Epidermal melanocyte (primary cell): Measurements from ENCODE around the gene ASPA.
"Not testable (repeated sequence)": the region's sequence is repeated elsewhere in the genome, so short reads cannot be mapped to it uniquely, and the experiment has no call there.

Source experiments
- DNase-seq: peaks from one replicate; pipeline ENCODE4 v3.0.0; 2011; ENCODE audit warnings: low spot score; ENCODE audit not compliant: insufficient read length

ASPA gene

DNA sequence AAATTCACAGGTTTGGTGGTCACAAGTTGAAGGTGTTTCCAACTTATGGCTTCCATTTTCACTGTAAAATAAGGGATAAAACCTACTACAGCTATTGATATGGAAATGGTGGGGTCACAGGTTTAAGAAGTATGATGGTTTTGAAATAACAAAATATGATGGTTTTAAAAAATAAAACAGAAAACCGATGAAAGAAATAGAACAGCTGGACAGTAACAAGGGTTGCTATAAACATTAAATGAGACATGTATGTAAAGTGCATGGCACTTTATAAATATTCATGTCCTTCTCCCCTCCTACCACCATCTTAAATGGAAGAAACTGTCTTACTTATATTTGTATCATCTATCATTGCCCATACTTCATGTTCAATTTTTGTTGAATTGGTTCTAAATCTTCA lies 31.3 kb downstream of the ASPA start:
- DNase-seq: no peak

DNA sequence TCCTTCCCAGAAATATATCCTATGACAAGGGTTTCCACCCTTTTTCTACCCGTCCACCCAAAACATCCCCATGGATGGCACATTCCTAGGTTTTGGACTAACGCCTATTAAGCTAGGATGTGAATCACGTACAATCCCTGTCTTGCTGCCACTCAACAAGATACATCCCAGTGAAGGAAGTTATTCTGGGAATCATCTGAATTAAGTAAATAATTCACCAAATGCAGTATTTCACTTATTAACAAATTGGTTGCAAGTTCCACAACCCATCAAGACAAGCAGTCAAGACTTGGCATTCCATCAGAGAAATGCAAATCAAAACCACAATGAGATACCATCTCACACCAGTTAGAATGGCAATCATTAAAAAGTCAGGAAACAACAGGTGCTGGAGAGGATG lies 32.1 kb downstream of the ASPA start:
- DNase-seq: no peak

DNA sequence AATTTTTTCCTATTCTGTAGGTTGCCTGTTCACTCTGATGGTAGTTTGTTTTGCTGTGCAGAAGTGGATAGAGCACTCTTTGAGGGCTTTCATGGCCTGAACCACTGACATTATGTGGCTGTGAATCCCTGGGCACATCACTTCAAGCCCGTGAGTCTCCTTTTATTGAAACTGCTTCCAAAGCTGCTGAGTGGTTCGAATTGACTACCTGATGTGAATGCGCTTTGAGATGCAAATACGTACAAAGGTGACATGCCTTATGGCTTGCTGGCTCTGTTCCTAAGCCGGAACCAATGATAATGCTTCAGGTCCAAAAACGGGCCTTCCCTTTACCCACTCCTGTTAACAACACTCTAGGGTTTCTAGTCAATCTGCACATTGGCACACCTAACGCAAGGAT lies 34.3 kb downstream of the ASPA start:
- no peak for DNase-seq

DNA sequence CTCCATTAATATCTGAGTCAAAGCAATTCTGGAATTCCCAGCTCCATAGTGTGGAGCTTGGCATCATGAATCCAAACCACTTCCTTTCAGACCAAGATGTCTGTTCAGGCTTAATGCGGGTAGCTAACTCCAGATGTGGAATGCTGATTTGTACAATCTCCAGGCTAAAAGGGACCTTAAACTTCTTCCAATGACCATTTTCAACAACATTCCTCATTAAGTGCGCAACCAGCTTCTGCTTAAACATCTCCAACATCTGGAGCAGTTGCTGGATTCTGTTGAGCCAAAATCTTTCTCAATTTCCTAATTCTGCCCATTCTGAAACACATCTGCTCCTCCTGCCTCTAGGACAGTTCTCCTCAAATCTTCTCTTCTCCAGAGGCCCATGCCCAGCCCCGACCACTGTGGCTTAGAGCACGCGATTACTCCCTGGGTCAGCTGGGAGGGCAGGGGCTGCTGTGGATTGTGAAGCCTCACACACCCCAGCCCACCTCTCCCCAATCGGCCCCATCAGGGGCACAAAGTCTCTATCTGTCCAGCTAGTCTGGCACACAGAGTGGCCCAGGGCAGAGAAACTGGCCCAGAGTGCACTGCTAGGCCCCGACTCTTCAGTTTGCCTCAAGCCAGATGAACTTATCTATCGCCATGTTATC lies 36.2 kb downstream of the ASPA start:
- DNase-seq: no peak

DNA sequence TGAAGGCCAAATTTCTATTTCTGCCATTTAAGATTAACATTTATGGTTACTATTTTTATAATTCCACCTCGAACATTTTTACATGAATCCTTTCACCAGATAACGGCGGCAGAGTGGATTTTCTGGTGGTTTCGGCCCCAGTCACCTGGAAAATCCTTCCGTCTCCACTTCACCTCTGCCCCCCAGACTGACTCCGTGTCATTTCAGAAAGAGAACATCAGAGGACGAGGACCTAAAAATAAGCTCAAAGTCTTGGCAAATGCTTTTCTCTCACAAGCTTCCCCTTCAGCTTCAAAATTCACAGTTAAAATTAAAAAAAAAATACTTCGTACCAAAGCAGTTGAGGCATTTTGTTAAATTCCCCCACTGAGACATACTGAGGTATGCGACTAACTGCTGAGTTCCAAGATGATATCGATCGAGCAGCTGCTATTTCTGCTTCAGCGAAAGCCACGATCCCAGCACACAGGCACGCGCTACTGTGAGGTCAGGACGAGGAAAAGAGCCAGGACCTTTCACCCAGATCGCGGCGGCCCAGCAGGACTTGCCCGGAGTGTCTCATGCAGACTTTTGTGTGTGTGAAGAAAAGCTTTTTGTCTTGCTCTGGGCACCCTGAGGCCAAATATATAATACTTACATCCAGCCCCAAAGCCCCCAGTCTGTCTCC lies 36.8 kb downstream of the ASPA start:
- DNase-seq: peak; percentile 85

DNA sequence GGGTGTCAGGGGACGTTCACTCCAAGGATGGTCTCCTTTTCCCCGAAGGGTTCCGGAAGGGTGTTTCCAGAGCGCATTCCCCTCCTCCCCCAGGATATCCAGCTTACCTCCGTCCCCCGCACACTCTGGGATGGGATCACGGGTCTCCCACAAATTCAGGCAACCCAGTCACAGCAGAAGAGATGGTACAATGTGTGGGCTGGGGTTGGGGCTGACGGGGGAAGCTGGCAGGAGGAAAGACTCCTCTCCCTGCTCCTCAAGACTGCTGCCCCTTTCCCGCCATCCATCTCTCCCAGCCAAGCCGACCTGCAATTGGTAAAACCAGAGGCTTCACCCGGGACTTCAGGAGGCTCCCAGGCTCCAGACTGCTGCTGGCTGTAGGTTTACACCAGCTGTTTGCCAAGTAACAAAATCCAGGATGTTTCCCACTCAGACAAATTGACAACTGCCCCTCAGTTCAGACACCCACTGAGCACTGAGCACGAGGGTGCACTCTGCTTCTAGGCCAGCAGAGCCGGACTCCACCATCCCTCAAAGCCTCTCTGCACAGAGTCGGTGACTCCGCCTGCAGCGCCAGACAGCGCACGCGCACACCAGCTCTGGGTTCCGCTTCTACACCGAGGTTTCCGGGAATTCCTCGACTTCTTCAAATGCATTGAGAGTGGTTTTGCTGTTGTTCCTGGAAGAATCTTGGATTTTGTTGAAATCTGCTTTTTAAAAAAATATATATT lies 37.7 kb downstream of the ASPA start:
- no peak for DNase-seq

DNA sequence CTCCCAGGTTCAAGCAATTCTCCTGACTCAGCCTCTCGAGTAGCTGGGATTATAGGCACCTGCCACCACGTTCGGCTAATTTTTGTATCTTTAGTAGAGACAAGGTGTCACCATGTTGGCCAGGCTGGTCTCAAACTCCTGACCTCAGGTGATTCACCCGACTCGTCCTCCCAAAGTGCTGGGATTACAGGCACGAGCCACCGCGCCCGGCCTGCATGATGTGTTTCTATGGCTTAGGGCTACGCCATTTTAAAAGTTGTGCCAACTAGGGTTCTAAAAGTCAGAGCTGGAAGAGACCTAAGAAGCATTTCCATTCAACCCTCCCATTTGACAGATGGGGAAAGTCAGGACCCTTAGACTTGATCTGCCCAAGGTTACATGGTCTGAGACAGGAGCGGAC lies 38.4 kb downstream of the ASPA start:
- DNase-seq: not testable (repeated sequence)

DNA sequence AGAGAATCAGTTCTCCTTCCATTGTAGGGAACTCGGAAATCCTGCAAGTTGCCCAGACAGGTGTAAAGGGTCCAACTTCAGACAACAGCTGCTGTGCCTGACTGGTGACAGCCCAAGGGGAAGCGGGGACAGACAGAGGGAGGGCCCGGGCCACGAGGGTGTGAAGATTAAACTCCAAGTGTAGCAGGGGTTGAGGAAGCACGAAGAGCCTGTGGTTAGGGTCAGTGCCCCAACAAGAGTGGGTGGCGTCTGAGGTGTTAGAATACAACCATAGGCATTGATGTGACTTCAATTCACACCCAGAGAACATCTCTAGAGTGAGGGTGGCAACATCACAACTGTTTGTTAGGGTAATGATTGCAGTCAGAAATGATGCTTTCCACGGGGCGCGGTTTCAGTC lies 39.1 kb downstream of the ASPA start:
- no peak for DNase-seq

DNA sequence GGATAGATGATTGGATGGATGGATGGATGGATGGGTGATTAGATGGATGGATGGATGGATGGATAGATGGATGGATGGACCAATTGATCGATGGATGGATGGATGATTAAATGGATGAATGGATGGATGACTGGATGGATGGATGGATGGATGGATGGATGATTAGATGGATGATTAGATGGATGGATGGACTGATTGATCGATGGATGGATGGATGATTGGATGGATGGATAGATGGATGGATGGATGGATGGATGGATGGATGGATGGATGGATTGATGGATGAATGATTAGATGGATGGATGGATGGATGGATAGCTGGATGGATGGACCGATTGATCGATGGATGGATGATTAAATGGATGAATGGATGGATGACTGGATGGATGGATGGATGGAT lies 43.7 kb downstream of the ASPA start:
- DNase-seq: not testable (repeated sequence)

DNA sequence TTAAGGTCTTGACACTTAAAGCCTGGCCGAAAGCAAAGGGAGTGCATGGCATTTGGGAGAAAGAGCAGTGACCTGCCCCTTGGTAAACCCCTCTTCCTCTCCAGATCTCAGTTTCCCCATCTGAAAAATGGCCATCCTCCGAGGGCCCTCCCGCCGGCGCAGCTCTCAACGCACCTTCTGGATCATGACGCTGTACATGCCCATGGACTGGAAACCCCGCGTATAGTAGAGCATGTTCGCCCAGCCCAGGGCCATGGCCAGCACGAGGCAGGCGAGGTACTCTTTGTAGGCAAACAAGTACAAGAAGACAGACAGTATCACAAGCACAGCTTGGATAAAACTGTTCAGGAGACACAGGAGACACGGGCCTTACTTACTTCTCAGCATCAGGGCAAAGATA lies 48.2 kb downstream of the ASPA start:
- no peak for DNase-seq

DNA sequence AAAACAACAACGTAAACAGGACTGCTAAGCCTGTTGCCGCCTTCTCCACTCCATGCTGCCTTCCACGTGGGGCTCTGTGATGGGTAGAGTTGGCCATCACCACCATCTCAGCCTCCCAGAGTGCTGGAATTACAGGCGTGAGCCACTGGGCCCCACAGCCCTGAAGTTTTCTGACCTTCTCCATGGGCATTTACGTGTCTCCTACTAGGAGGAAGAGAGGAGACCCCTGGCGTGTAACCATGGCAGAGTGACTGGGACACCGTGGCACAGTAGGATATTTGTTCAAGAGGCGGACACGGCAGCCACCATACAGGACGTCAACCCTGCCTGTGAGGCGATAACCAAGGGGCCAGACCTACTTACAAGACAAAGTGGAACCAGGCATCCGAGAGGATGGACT lies 50.7 kb downstream of the ASPA start:
- no peak for DNase-seq

DNA sequence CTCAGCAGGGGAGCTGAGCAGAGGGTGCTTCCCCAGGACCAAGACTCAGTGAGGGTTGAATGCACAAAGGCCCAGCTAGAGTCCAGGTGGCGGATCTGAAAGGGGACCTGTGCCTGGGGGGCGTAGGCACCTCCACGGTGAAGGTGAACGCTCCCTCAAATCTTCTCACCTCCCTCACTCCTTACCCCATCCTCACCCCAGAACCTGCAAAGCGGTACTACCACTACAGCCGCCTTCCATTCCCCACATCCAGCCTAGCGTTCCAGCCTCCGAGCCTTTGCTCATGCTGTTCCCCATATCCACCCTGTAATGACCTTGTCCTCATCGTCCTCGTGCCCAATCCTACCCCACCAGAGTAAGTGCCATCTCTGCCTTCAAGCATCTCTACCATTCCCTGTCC lies 51.2 kb downstream of the ASPA start:
- no peak for DNase-seq

DNA sequence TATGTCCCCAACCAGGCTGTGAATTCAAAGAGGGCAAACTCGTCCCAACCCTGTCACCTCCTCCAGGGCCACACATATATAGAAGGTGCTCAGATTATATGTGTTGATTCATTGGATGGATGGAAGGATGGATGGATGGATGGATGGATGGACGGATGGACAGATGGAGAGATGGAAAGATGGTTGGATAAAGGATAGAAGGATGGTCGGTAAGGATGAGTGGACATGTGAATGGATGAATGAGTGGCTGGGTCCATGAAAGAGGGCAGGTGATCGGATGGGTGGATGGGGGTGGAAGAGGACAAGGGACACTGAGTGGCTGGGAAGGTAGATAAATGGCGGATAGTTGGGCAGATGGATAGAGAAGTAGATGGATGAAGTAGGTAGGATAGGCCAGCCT lies 51.7 kb downstream of the ASPA start:
- no peak for DNase-seq

DNA sequence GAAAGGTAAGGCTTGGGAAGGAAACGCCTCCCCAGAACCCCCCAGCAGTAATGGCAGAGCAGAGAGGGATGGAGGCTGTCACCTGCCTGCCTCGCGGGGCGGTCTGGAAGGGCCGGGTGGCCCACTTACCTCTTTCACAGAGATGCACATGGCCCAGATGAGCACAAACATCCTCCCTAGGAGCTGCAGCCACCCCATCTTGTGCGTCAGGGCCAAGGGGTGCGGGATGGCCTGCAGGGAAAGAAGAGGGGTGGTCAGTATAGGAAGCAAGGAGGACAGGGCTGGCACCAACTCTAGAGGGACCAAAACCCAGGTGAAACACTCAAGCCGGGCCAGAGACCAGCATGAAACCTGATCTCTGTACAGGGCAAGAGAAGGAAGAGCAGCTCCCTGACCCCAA lies 52.1 kb downstream of the ASPA start:
- no peak for DNase-seq

DNA sequence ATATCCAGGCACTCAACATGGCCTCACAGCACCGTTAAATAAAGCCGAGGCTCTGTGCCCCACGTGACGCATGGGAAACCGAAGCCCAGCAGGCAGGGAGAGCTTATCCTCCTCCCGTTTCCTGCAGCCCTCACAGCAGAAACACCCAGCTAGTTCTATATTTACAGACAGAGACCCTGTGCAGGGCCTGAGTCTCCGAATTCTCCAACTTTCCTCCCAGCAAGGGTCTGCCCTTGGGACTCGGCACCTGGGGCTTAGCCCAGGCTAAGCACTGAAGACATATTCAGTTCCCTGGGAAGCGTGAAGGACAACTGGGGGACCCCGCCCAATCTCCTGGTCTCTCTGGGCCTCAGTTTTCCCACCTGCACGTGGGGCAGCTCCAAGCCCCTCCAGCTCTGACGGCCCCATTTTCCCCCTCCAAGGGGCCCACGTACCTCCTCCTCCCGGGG lies 52.6 kb downstream of the ASPA start:
- no peak for DNase-seq

DNA sequence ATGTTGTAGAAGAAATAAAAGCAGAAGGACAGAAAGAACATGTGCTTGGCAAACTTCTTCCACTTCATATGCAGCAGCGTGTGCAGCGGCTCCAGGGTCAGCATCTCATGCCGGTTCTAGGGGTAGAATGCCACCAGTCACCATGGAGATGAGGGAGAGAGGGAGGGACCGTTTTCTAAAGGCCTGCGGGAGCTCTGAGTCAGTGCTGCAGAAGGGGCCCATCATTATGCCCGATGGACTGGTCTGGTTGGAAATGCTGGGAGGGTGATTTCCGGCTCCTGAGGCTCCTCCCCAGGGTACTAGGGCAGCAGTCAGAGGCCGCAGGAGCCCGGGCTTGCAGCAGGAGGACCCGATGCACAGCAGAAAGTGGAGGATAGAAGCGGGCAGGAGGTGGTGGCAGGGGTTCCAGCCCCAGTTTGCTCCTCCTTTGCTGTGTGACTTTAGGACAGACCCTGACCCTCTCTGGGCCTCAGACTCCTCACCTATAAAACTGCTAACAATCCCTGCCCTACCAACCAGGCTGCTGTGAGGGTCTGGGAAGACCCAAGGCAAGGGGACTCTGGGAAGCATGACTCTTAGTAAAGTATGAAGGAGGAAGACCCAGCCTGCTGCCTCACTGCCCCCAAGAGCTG lies 53.2 kb downstream of the ASPA start:
- DNase-seq: no peak

DNA sequence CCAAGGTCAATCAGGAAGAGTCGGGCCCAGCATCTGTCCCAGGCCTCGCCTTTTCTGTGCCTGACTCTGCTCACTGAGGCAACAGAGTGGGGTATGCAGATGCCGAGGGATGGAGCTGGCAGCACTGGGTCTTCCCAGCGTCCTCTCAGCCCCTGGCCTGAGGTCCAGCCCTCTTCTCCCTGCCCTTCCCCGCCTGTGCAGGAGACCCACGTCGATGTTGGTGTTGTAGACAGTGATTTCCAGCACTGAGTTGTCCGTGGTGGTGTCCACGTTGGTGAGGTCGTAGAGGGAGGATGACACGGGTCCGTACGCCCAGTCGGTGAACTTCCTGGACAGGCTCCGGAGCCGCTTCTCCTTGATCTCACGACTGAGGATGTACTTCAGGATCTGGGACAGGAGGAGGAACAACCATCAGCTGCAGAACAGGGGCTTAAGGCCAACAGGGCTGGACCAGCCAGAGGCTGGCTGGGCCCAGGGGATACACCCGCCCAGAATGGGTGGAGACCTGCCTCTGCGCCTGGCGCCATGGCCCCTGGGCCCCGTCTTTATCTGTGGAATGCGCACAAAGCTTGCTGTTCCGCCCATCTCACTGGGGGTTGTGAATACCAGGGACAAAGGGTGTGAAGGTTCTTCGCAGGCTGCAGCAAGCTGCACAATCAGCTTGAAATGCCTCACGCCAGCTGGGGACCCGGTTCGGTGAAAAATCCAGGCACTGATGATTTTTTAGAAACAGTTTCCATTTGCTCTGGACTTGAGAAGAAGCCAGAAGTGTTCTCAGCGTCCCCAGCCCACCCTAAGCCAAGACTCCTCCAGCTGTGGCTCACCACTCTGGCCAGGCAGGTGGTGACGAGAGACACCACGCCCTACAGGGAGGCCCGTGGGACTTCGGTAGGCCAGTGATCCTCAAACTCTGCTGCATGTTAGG lies 54.3 kb downstream of the ASPA start:
- no peak for DNase-seq

DNA sequence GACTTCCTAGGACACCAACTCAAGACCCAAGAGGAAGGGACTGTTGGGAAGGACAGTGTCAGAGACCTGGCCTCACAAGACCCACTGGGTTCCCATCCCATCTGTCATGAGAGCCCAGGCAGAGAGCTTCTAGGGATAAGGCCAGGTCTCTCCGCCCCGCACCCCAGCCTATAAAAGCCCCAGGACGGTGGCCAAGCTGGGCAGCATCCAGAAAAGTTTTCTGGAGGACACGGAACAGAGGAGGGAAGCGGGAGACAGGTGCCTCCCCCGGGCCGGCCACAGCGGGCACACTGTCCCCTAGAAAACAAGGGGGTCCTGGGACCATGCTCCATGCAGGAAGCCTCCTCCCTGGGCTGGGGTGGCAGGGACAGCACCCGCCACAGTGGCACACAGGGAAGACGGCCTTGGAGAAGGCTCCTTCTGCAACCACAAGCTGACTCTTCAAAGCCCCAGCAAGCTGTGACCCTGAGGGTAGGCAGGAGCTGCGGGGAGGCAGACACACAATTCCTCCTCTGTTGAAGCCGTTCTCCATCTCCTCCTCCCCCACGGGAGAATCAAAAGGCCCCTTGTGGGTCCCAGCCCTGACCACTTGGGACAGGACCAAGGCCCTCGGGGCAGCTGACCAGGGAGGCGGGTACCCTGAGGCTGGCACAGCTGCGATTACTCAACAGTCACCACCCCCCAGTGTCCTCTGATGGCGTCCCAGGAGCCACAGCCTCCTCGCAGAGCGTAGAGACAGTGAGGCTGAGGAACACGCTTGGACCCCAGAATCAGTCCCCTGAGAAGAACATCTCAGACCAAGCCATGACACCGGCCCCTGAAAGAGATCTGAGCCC lies 55.7 kb downstream of the ASPA start:
- peak; percentile 93 for DNase-seq

DNA sequence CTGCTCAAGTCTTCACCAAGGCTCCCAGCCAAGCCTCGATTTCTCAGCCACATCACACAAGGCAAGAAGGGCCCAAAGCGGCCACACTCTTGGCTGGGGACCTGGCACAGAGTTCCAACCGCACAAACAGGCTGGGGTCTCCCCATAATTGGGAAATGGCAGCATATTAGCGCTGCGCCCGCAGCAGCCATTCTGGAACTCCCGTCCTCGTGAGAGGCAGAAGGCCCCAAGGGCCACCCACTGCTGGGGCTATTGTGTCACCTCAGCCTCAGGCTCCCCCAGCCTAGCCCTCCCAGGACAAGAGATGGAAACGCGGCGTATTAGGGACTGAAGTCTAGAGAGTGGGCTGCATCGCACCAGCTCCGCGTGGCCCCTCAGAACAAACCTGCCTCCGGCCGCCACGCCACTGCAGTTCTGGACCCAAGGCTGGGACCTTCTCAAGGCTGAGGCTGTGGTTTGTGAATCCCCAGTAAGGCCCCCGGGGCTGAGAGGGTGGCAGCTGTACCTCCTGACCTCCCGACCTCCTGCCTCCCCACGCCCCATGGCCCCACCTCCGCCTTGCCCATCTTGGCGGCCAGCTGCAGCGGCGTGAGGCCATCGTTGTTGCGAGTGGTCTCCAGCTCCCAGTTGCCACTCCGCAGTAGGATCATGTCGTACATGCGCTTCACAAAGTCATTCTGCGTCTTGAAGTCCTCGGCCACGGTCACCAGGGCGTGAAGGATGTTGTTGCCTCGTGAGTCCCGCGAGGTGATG lies 56.5 kb downstream of the ASPA start:
- DNase-seq: no peak

DNA sequence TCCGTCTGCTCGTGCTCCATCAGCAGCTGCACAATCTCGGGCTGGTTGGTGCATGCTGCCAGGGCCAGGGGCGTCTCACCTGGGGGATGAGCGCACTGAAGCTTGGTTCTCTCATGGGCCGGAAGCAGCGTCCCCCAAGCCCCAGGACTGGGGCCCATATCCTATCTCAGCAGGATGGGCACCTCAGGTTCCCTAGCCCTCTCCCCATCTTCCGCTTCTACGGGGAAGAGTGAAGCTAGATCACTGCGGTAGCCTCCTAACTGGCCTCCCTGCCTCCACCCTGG lies 57.0 kb downstream of the ASPA start:
- no peak for DNase-seq
